Measurements from ENCODE around the gene APP.

APP gene

DNA sequence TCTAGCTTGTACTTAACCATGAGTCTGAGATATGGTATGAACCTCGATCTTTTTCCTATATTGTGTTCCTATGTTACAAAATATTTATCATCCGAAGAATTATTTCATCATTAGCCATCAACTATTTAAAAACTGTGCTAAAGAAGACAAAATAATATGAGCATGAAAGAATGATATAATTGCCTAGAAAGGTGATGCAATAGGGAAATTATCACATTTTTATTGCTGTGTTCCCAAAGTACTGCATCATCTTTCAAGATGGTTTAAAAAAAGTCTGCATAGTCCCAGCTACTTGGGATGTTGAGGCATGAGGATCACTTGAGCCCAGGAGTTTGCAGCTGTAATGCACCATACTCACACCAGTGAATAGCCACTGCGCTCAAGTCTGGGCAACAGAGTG is 126.7 kb downstream of the APP start:
- Histone ChIP-seq H3K4me2 (ENCODE audit: low read length) (no peak overlapping the region), H3K79me2 (no peaks in the 10 kb centered on the region), H3K9me3 (ENCODE audit: control insufficient read depth, low read length) (no peaks in the 10 kb centered on the region), H2AFZ (no peak overlapping the region), H3K27ac (no peak overlapping the region), H3K36me3 (ENCODE audit: control insufficient read depth, insufficient read depth, low read length) (no peaks in the 10 kb centered on the region), H3K27me3 (ENCODE audit: control insufficient read depth, insufficient read depth, low read length) (no peaks in the 10 kb centered on the region), H3K4me3 (ENCODE audit: low read depth, low read length) (no peak overlapping the region), H3K9ac (no peak overlapping the region), H3K4me1 (no peaks in the 10 kb centered on the region)
- TF ChIP-seq, protein P1, sequence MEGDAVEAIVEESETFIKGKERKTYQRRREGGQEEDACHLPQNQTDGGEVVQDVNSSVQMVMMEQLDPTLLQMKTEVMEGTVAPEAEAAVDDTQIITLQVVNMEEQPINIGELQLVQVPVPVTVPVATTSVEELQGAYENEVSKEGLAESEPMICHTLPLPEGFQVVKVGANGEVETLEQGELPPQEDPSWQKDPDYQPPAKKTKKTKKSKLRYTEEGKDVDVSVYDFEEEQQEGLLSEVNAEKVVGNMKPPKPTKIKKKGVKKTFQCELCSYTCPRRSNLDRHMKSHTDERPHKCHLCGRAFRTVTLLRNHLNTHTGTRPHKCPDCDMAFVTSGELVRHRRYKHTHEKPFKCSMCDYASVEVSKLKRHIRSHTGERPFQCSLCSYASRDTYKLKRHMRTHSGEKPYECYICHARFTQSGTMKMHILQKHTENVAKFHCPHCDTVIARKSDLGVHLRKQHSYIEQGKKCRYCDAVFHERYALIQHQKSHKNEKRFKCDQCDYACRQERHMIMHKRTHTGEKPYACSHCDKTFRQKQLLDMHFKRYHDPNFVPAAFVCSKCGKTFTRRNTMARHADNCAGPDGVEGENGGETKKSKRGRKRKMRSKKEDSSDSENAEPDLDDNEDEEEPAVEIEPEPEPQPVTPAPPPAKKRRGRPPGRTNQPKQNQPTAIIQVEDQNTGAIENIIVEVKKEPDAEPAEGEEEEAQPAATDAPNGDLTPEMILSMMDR (IDR thresholded peaks at IDR 0.05), result no peak

DNA sequence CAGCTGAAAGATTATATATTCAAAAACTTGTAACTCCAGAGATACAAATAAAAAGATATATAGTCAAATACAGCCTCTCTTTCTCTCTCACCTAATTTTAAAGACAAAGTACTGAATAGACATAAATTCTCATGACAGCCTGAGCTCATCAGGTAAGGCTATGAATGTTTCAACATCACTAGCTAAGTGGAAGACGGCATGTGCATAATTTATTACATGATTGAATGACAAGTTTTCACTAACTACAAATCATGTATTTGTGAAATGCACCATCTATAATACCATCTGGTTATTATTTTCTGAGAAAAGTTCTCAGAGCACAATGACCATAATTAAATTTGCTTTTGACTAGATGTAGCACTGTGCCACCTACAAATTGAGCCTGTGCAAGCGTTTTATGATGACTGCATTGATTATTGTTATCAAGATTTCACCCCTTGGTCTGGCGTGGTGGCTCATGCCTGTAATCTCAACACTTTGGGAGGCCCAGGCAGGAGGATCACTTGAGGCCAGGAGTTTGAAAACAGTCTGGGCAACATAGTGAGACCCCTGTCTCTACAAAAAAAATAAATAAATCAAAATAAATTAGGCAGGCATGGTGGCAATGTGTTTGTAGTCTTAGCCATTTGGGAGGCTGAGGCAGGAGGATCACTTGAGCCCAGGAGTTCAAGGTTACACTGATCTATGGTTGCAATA is 128.2 kb downstream of the APP start:
- H3K4me2 ChIP-seq (ENCODE audit: low read length), result no peak overlapping the region
- no peak overlapping the region for H2AFZ ChIP-seq
- no peak overlapping the region for H3K9ac ChIP-seq
- H3K27me3 ChIP-seq (ENCODE audit: control insufficient read depth, insufficient read depth, low read length), result no peaks in the 10 kb centered on the region
- no peak overlapping the region for H3K27ac ChIP-seq
- no peak overlapping the region for H3K4me3 ChIP-seq (ENCODE audit: low read depth, low read length)
- H3K9me3 ChIP-seq (ENCODE audit: control insufficient read depth, low read length), result no peaks in the 10 kb centered on the region
- no peaks in the 10 kb centered on the region for H3K4me1 ChIP-seq
- no peaks in the 10 kb centered on the region for H3K79me2 ChIP-seq
- no peaks in the 10 kb centered on the region for H3K36me3 ChIP-seq (ENCODE audit: control insufficient read depth, insufficient read depth, low read length)
- TF ChIP-seq, protein P1 (IDR thresholded peaks at IDR 0.05), result no peak

DNA sequence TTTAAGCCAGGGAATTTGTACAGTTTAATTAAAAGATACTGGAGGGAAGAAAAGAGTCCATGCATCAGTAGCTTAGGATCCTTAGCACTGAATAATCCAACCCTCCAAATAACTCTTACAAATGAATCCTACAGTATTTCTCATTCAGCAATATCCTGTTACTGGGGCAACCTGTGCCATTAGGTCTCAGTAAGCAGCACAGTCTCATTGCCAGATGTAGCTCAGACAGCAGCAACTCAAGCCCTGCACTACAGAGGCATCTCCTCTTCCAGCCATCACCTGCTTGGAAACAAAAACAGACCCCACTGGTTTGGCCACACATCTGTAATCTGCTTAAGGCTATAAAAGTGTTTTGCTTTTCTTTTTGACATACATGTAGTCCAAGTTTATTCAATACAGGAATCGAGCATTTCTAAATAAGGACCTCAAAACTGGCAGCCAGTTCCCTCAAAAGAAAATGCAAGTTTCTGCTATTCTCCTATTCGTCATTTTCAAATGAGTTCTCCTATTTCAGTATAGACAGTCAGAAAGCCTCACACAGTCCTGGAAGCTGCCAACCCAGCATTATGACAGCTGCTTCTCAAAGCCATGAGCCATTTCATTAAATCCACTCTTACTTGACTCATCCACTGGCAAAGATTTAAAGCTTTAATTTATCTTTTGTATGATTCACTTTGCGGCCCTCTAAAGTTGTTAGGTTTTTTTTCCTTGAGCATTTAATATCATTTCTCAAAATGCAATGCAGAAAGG is 129.0 kb downstream of the APP start:
- no peaks in the 10 kb centered on the region for H3K4me1 ChIP-seq
- no peak overlapping the region for H2AFZ ChIP-seq
- no peaks in the 10 kb centered on the region for H3K79me2 ChIP-seq
- no peaks in the 10 kb centered on the region for H3K27me3 ChIP-seq (ENCODE audit: control insufficient read depth, insufficient read depth, low read length)
- no peak overlapping the region for H3K9ac ChIP-seq
- no peaks in the 10 kb centered on the region for H3K36me3 ChIP-seq (ENCODE audit: control insufficient read depth, insufficient read depth, low read length)
- TF ChIP-seq, protein P1 (IDR thresholded peaks at IDR 0.05), result no peak
- H3K4me3 ChIP-seq (ENCODE audit: low read depth, low read length), result no peak overlapping the region
- H3K4me2 ChIP-seq (ENCODE audit: low read length), result no peak overlapping the region
- no peak overlapping the region for H3K27ac ChIP-seq
- no peaks in the 10 kb centered on the region for H3K9me3 ChIP-seq (ENCODE audit: control insufficient read depth, low read length)

DNA sequence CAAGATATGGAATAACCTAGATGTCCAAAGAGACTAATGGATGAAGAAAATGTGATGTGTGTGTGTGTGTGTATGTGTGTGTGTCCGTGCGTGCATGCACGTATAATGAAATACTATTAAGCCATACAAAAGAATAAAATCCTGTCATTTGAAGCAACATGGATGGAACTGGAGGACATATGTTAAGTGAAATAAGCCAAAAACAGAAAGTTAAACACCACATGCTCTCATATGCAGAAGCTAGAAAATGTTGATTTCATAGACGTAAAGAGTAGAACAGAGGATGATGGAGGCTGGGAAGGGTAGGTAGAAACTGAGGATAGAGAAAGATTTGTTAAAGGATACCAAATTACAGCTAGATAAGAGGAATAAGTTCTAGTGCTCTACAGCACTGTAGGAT is 133.7 kb downstream of the APP start:
- Histone ChIP-seq H3K4me1 (no peaks in the 10 kb centered on the region), H3K27me3 (ENCODE audit: control insufficient read depth, insufficient read depth, low read length) (no peaks in the 10 kb centered on the region), H3K79me2 (no peaks in the 10 kb centered on the region), H3K9ac (no peak overlapping the region), H3K9me3 (ENCODE audit: control insufficient read depth, low read length) (no peaks in the 10 kb centered on the region), H3K4me3 (ENCODE audit: low read depth, low read length) (no peak overlapping the region), H3K4me2 (ENCODE audit: low read length) (no peak overlapping the region), H3K27ac (no peak overlapping the region), H2AFZ (no peak overlapping the region), H3K36me3 (ENCODE audit: control insufficient read depth, insufficient read depth, low read length) (no peaks in the 10 kb centered on the region)
- TF ChIP-seq, protein P1 (IDR thresholded peaks at IDR 0.05), result no peak

Data from parathyroid adenoma (tissue), 2 donors.